Tibial nerve (tissue), 3 donors: ENCODE results near the gene IGFL4.

Source experiments
- POLR2A ChIP-seq, 2 donors: fragments of 450-650 bp; IDR thresholded peaks; one replicate each; pipeline ENCODE4 v1.6.1; 2017; ENCODE audit warnings: antibody characterized with exemption in 2 of 2, mild to moderate bottlenecking in 2 of 2, moderate library complexity in 2 of 2
- TF ChIP-seq, protein P1 (sequence below), 5 experiments: fragments of 200-600 bp in 3 of 5; fragments of 450-650 bp in 2 of 5; sonication (generic) in 3 of 5; IDR thresholded peaks; one replicate each; pipeline ENCODE4 v1.5.1; 2016 to 2019; ENCODE audit warnings: antibody characterized with exemption in 5 of 5, mild to moderate bottlenecking in 3 of 5, moderate library complexity in 2 of 5

DNA sequence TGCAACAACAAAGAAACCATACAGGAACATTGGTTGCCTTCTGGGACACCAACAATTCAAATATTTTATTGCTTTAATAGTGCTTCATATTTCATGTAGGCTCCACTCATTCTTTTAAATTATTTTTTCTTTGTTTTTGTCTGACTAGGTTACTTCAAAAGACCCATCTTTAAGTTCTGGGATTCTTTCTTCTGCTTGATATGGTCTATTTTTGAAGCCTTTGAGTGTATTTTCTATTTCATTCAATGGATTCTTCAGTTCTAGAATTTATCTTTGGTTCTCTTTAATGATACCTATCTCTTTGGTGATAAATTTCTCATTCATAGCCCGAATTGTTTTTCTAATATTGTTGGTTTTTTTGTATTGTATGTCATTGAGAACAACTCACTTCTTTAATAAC lies 45.1 kb upstream of the IGFL4 start:
- TF ChIP-seq, protein P1, sequence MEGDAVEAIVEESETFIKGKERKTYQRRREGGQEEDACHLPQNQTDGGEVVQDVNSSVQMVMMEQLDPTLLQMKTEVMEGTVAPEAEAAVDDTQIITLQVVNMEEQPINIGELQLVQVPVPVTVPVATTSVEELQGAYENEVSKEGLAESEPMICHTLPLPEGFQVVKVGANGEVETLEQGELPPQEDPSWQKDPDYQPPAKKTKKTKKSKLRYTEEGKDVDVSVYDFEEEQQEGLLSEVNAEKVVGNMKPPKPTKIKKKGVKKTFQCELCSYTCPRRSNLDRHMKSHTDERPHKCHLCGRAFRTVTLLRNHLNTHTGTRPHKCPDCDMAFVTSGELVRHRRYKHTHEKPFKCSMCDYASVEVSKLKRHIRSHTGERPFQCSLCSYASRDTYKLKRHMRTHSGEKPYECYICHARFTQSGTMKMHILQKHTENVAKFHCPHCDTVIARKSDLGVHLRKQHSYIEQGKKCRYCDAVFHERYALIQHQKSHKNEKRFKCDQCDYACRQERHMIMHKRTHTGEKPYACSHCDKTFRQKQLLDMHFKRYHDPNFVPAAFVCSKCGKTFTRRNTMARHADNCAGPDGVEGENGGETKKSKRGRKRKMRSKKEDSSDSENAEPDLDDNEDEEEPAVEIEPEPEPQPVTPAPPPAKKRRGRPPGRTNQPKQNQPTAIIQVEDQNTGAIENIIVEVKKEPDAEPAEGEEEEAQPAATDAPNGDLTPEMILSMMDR (IDR thresholded peaks at IDR 0.05), result no peak
- TF ChIP-seq POLR2A (IDR thresholded peaks at IDR 0.05), result no peak
